Measurements from ENCODE around the gene FAT1. TPM values are rescaled to one million over a fixed set of nuclear protein-coding genes. Genes with fewer than 3 reads are reported as not detected.
"Not testable (repeated sequence)": the region's sequence is repeated elsewhere in the genome, so short reads cannot be mapped to it uniquely, and the experiment has no call there.

FAT1 gene
- total RNA-seq, 4 donors from 2014 or later = 21.0 to 109 (median 76.4) TPM

DNA sequence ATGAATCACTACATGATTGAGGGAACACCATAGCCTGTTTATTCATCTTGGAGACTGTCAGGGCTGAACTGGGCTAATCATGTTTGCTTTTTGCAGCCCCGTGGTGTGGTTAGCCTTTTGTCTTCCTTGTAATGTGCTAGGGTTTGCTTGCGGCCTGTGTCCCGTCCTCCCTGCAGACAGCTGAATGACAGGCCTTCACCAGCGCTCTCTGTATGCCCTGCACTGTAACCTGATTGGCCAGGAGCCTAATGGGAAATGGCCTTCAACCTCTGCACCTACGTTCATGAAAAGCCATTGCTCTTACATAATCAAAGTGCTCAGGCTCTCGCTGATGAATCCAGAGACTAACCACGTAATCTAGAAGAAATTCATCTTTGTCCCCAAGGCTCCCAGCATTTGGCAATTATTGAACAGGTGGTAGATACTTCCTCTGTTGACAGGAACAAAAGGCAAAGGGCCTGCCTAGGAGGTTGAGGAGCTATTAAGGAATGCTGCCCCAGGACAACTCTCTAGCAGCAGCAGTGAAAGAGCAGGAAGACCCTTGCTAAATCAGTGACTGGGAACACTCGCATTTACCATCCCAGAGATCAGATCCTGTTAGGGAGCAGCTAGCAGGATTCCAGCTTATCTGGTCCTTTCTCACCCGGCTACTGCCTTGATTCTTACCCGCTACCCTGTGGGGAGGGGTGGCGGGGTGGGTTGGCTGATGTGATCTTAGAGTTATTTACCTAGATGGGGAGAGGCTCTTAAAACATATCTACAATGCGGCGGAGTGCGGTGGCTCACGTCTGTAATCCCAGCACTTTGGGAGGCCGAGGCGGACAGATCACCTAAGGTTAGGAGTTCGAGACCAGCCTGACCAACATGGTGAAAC lies 42.3 kb upstream of the FAT1 start:
- intact Hi-C loops (cut with DNase I) = no loop called here

DNA sequence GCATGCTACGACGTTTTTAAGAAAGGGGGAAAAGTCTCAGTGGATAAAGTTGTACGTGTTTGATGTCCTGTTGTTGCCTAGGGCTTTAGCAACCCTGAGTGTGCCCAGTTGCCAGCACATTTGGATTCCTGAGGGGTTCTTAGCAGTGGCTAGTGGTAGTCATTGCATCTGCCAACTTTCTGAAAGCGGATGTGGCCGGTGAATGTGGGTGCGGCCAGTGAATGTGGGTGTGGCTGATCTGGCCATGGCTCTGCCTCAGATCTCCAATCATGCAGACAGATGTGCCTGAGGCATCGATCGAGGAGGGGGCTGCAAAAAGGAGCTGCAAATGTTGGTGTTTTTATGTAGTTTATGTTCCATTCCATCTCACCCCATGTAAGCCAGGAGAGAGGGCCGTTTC lies 41.5 kb upstream of the FAT1 start:
- no peak for DNase-seq
- WGBS, 2 donors = 31 to 41% methylated on average over 8 to 9 of the region's 9 CpGs
- H3K4me3 ChIP-seq = peak overlapping the region in 2 of 4 donors; percentile 9 to 40
- no peaks in the 10 kb centered on the region for H3K9me3 ChIP-seq
- intact Hi-C loops (cut with DNase I) = no loop called here
- no peaks in the 10 kb centered on the region for H3K27me3 ChIP-seq
- H3K36me3 ChIP-seq = no peaks in the 10 kb centered on the region
- TF ChIP-seq, protein P1, sequence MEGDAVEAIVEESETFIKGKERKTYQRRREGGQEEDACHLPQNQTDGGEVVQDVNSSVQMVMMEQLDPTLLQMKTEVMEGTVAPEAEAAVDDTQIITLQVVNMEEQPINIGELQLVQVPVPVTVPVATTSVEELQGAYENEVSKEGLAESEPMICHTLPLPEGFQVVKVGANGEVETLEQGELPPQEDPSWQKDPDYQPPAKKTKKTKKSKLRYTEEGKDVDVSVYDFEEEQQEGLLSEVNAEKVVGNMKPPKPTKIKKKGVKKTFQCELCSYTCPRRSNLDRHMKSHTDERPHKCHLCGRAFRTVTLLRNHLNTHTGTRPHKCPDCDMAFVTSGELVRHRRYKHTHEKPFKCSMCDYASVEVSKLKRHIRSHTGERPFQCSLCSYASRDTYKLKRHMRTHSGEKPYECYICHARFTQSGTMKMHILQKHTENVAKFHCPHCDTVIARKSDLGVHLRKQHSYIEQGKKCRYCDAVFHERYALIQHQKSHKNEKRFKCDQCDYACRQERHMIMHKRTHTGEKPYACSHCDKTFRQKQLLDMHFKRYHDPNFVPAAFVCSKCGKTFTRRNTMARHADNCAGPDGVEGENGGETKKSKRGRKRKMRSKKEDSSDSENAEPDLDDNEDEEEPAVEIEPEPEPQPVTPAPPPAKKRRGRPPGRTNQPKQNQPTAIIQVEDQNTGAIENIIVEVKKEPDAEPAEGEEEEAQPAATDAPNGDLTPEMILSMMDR (IDR thresholded peaks at IDR 0.05) = no peak
- TF ChIP-seq POLR2A (IDR thresholded peaks at IDR 0.05) = no peak
- peaks cover 0 to 28% (median 8%) of the 10 kb centered on the region in 3 donors for H3K4me1 ChIP-seq
- H3K27ac ChIP-seq = no peak overlapping the region

More for the DNA sequence above, 42.3 kb upstream of the FAT1 start:
- no peaks in the 10 kb centered on the region for H3K36me3 ChIP-seq
- peaks cover 0 to 23% (median 8%) of the 10 kb centered on the region in 3 donors for H3K4me1 ChIP-seq
- no peak for TF ChIP-seq POLR2A (IDR thresholded peaks at IDR 0.05)
- TF ChIP-seq, protein P1 (IDR thresholded peaks at IDR 0.05) = no peak
- no peak overlapping the region for H3K4me3 ChIP-seq
- DNase-seq = no peak
- H3K27me3 ChIP-seq = no peaks in the 10 kb centered on the region
- WGBS, 2 donors = 51 to 69% methylated on average over 10 to 12 of the region's 18 CpGs
- peak overlapping the region in 1 of 4 donors; percentile 19 for H3K27ac ChIP-seq
- H3K9me3 ChIP-seq = no peaks in the 10 kb centered on the region

GRCh38 chr4:186764457-186764856 lies 40.8 kb upstream of the FAT1 start:
- Histone ChIP-seq H3K36me3 (no peaks in the 10 kb centered on the region), H3K27ac (no peak overlapping the region), H3K4me1 (peaks cover 0 to 29% (median 8%) of the 10 kb centered on the region in 3 donors), H3K4me3 (no peak overlapping the region), H3K27me3 (no peaks in the 10 kb centered on the region), H3K9me3 (no peaks in the 10 kb centered on the region)
- TF ChIP-seq, protein P1 (IDR thresholded peaks at IDR 0.05) = no peak
- no peak for TF ChIP-seq POLR2A (IDR thresholded peaks at IDR 0.05)
- 83 to 94% methylated on average over 4 of the region's 4 CpGs for WGBS, 2 donors
- DNase-seq = no peak
- intact Hi-C loops (cut with DNase I) = no loop called here

GRCh38 chr4:186762865-186763264 lies 39.2 kb upstream of the FAT1 start:
- no peak for DNase-seq
- H3K4me1 ChIP-seq = peaks cover 0 to 29% (median 8%) of the 10 kb centered on the region in 3 donors
- TF ChIP-seq, protein P1 (IDR thresholded peaks at IDR 0.05) = no peak
- H3K9me3 ChIP-seq = no peaks in the 10 kb centered on the region
- no peak overlapping the region for H3K27ac ChIP-seq
- no peaks in the 10 kb centered on the region for H3K36me3 ChIP-seq
- 42 to 51% methylated on average over 4 of the region's 4 CpGs for WGBS, 2 donors
- no peaks in the 10 kb centered on the region for H3K27me3 ChIP-seq
- no peak overlapping the region for H3K4me3 ChIP-seq
- intact Hi-C loops (cut with DNase I) = no loop called here

DNA sequence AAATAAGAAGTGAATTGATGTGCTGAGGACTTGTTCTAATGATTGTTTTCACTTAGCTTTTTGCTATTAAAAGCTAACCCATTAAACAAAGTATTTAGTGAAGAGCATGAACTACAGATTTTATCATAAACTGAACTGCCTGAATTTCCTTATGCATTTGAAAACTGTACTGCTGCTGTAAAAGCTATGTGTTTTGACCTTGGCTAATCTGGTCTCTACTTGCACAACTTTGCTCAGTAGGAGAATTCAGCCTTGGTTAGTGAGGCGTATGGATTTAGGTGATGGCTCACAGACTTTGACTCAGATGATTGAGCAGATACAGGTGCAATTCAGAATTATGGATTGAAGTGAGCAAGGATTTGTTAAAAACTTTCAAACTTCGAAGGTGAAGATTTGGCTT lies 38.7 kb upstream of the FAT1 start:
- no peak for DNase-seq
- Histone ChIP-seq H3K27ac (no peak overlapping the region), H3K4me3 (no peak overlapping the region), H3K9me3 (no peaks in the 10 kb centered on the region), H3K4me1 (peaks cover 0 to 29% (median 8%) of the 10 kb centered on the region in 3 donors), H3K36me3 (no peaks in the 10 kb centered on the region), H3K27me3 (no peaks in the 10 kb centered on the region)
- 56% methylated on average over 2 of the region's 2 CpGs for WGBS, 2 donors
- TF ChIP-seq POLR2A (IDR thresholded peaks at IDR 0.05) = no peak
- TF ChIP-seq, protein P1 (IDR thresholded peaks at IDR 0.05) = no peak
- intact Hi-C loops (cut with DNase I) = no loop called here

DNA sequence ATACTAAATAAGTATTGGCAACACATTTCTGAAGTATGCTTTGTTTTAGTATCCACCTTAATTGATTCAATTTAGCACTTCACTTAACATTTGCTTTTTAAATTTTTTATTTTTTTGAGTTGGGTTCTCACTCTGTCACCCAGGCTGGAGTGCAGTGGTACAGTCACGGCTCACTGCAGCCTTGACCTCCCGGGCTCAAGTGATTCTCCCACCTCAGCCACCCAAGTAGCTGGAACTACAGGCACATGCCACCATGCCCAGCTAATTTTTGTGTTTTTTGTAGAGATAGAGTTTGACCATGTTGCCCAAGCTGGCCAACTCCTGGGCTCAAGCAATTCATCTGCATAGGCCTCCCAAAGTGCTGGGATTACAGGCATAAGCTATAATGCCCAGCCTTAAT lies 38.3 kb upstream of the FAT1 start:
- peaks cover 0 to 29% (median 8%) of the 10 kb centered on the region in 3 donors for H3K4me1 ChIP-seq
- intact Hi-C loops (cut with DNase I); H3K36me3 ChIP-seq; DNase-seq; H3K27me3 ChIP-seq; H3K27ac ChIP-seq; H3K4me3 ChIP-seq; H3K9me3 ChIP-seq: not testable (repeated sequence)
- WGBS, 2 donors = 83 to 97% methylated on average over 2 of the region's 2 CpGs

Measured in esophagus squamous epithelium (tissue), 5 donors.